Measurements from ENCODE around the gene RSPO4.

RSPO4 gene

GRCh38 chr20:967796-968742, 34.0 kb downstream of the RSPO4 start:
- DNase-seq = no peak

GRCh38 chr20:965956-966355, 36.2 kb downstream of the RSPO4 start:
- DNase-seq = no peak

GRCh38 chr20:963795-964194, 38.3 kb downstream of the RSPO4 start:
- DNase-seq = no peak

GRCh38 chr20:962683-963082, 39.4 kb downstream of the RSPO4 start:
- DNase-seq = no peak

- DNase-seq = no peak
Observed at GRCh38 chr20:962223-962622, 39.9 kb downstream of the RSPO4 start.

GRCh38 chr20:961768-962167, 40.3 kb downstream of the RSPO4 start:
- no peak for DNase-seq

GRCh38 chr20:959996-960615, 42.0 kb downstream of the RSPO4 start:
- DNase-seq = no peak

GRCh38 chr20:958936-959815, 42.9 kb downstream of the RSPO4 start:
- DNase-seq = no peak

- no peak for DNase-seq
Observed at GRCh38 chr20:957544-957943, 44.6 kb downstream of the RSPO4 start.

GRCh38 chr20:956330-956951, 45.7 kb downstream of the RSPO4 start:
- DNase-seq = peak; percentile 39

- DNase-seq = no peak
Observed at GRCh38 chr20:955656-956055, 46.5 kb downstream of the RSPO4 start.

- DNase-seq = no peak
Observed at GRCh38 chr20:955111-955510, 47.0 kb downstream of the RSPO4 start.

GRCh38 chr20:953742-954141, 48.4 kb downstream of the RSPO4 start:
- DNase-seq = peak; percentile 50

- no peak for DNase-seq
Observed at GRCh38 chr20:952196-952795, 49.8 kb downstream of the RSPO4 start.

- no peak for DNase-seq
Observed at GRCh38 chr20:951384-952169, 50.5 kb downstream of the RSPO4 start.

GRCh38 chr20:949717-950116, 52.4 kb downstream of the RSPO4 start:
- DNase-seq = no peak

- no peak for DNase-seq
Observed at GRCh38 chr20:946826-947225, 55.3 kb downstream of the RSPO4 start.

- no peak for DNase-seq
Observed at GRCh38 chr20:945841-946240, 56.3 kb downstream of the RSPO4 start.

GRCh38 chr20:944774-945410, 57.2 kb downstream of the RSPO4 start:
- DNase-seq = no peak

- no peak for DNase-seq
Observed at GRCh38 chr20:944148-944547, 58.0 kb downstream of the RSPO4 start.

- DNase-seq = no peak
Observed at GRCh38 chr20:942611-943010, 59.5 kb downstream of the RSPO4 start.
